HepG2 (cell line): ENCODE results near the gene SEC14L6. TPM values are rescaled to one million over a fixed set of nuclear protein-coding genes. Genes with fewer than 3 reads are reported as not detected.

Experiments used
- ATAC-seq: fragments of 200-7000 bp; cut with Tn5 transposase; 3 replicates; pipeline ENCODE4 v1.9.1; 2020; ENCODE audit warnings: mild to moderate bottlenecking, moderate library complexity
- BruUV-seq: library from RNA; stranded (reverse); fragments of 400-500 nt; replicated peaks from 2 replicates; lab custom pipeline; 2021; lab: Mats Ljungman, UMichigan
- CTCF ChIA-PET: fragments of 300-600 bp; formaldehyde crosslinking; extraction: SDS; loops from one replicate; lab custom pipeline; 2021; ENCODE audit warnings: low total read pairs, inconsistent platforms, low intra/inter-chr PET ratio; lab: Yijun Ruan, JAX
- POLR2A ChIA-PET: fragments of 350-600 bp; sonication (Branson Sonifier 250); formaldehyde crosslinking; loops from one replicate; lab custom pipeline; 2020; ENCODE audit warnings: antibody characterized with exemption, inconsistent platforms; lab: Yijun Ruan, JAX
- DNase-seq: peaks from one replicate; pipeline ENCODE4 v3.0.0-alpha.2; 2015; ENCODE audit warnings: low spot score
- FAIRE-seq: peaks from 3 replicates; lab custom pipeline; 2011; peaks lifted over from hg19 to GRCh38; lab: Jason Lieb, UNC
- H2AFZ ChIP-seq: one replicate; pipeline ENCODE4 v1.6.1; 2011; ENCODE audit warnings: low read length, inconsistent platforms
- H3K27ac ChIP-seq: fragments of 300-600 bp; 3 replicates; pipeline ENCODE4 v1.8.0; 2011; ENCODE audit warnings: mixed run types, mild to moderate bottlenecking, mixed read lengths, low read length, inconsistent platforms; ENCODE audit not compliant: insufficient read depth; ENCODE audit errors: extremely low read length
- H3K27me3 ChIP-seq, 2 experiments: fragments of 200-600 bp in 1 of 2; 2 replicates in 1 of 2; 3 replicates in 1 of 2; pipeline versions ENCODE4 v1.6.0 to v1.8.0; 2011; ENCODE audit warnings: low read length in 2 of 2, mild to moderate bottlenecking in 2 of 2, moderate library complexity in 2 of 2, inconsistent platforms in 1 of 2; ENCODE audit not compliant: insufficient read depth in 2 of 2, control insufficient read depth in 1 of 2
- H3K36me3 ChIP-seq, 2 experiments: fragments of 200-600 bp in 1 of 2; replicated peaks in 1 of 2; 2 replicates in 1 of 2; 3 replicates in 1 of 2; pipeline versions ENCODE4 v1.5.1 to v1.8.0; 2011; ENCODE audit warnings: low read length in 2 of 2, inconsistent platforms in 1 of 2; ENCODE audit not compliant: insufficient read depth in 2 of 2, control insufficient read depth in 1 of 2
- H3K4me1 ChIP-seq: 2 replicates; pipeline ENCODE4 v1.5.1; 2012; ENCODE audit warnings: low read length, inconsistent platforms; ENCODE audit not compliant: insufficient read depth
- H3K4me2 ChIP-seq: 2 replicates; pipeline ENCODE4 v1.6.0; 2011; ENCODE audit warnings: low read depth, low read length, inconsistent platforms
- H3K4me3 ChIP-seq, 3 experiments: fragments of 200-600 bp in 1 of 3; sonication (generic), shearing (Covaris generic) in 1 of 3; replicated peaks in 1 of 3; 2 replicates each; pipeline ENCODE4 v1.5.1; 2011 to 2016; ENCODE audit warnings: low read length in 3 of 3, inconsistent platforms in 2 of 3, low read depth in 2 of 3, mild to moderate bottlenecking in 2 of 3, control low read depth in 1 of 3, mixed read lengths in 1 of 3; ENCODE audit not compliant: insufficient read depth in 1 of 3
- H3K79me2 ChIP-seq: one replicate; pipeline ENCODE4 v1.6.1; 2011; ENCODE audit warnings: low read length, inconsistent platforms; ENCODE audit not compliant: insufficient read depth
- H3K9ac ChIP-seq: 2 replicates; pipeline ENCODE4 v1.6.0; 2011; ENCODE audit warnings: mild to moderate bottlenecking, low read depth, low read length, inconsistent platforms; ENCODE audit not compliant: insufficient read depth
- H3K9me3 ChIP-seq: 2 replicates; pipeline ENCODE4 v1.5.1; 2012; ENCODE audit warnings: mild to moderate bottlenecking, low read length
- H4K20me1 ChIP-seq: 2 replicates; pipeline ENCODE4 v1.6.0; 2011; ENCODE audit warnings: inconsistent platforms, mild to moderate bottlenecking, low read length, moderate library complexity; ENCODE audit not compliant: insufficient read depth
- ESRRA ChIP-seq: sonication (generic); formaldehyde crosslinking; IDR thresholded peaks from 2 replicates; pipeline ENCODE4 v1.5.1; 2020; ENCODE audit warnings: mild to moderate bottlenecking, low read depth, missing genetic modification reagents
- FLYWCH1 ChIP-seq: sonication (generic); formaldehyde crosslinking; IDR thresholded peaks from 2 replicates; pipeline ENCODE4 v1.8.1; 2023; ENCODE audit warnings: mild to moderate bottlenecking, missing genetic modification reagents
- FOXC1 ChIP-seq: sonication (generic); formaldehyde crosslinking; IDR thresholded peaks from 2 replicates; pipeline ENCODE4 v1.8.0; 2022; ENCODE audit warnings: mild to moderate bottlenecking, missing genetic modification reagents, borderline replicate concordance
- MED8 ChIP-seq: sonication (generic); formaldehyde crosslinking; IDR thresholded peaks from 2 replicates; pipeline ENCODE4 v1.8.1; 2023; ENCODE audit warnings: mild to moderate bottlenecking, missing genetic modification reagents; ENCODE audit not compliant: insufficient replicate concordance
- MTF1 ChIP-seq: sonication (generic); formaldehyde crosslinking; IDR thresholded peaks from 2 replicates; pipeline ENCODE4 v1.5.0; 2020; ENCODE audit warnings: missing genetic modification reagents
- PITX1 ChIP-seq: sonication (generic); formaldehyde crosslinking; IDR thresholded peaks from 2 replicates; pipeline ENCODE4 v1.5.1; 2020; ENCODE audit warnings: mild to moderate bottlenecking, missing genetic modification reagents
- SP1 ChIP-seq, 2 experiments: fragments of 450-650 bp in 1 of 2; sonication (generic) in 1 of 2; formaldehyde crosslinking in 1 of 2; IDR thresholded peaks; 2 replicates each; pipeline versions ENCODE4 v1.4.0 to v1.6.1; 2016 to 2020; ENCODE audit warnings: missing genetic modification reagents in 1 of 2
- THYN1 ChIP-seq: sonication (generic); formaldehyde crosslinking; IDR thresholded peaks from 2 replicates; pipeline ENCODE4 v1.8.1; 2023; ENCODE audit warnings: low read depth, mild to moderate bottlenecking, moderate library complexity, missing genetic modification reagents, borderline replicate concordance
- TP53 ChIP-seq: sonication (generic); formaldehyde crosslinking; conservative IDR thresholded peaks from 2 replicates; pipeline ENCODE4 v1.4.0; 2020; ENCODE audit warnings: missing genetic modification reagents
- TSC22D2 ChIP-seq: sonication (generic); formaldehyde crosslinking; IDR thresholded peaks from 2 replicates; pipeline ENCODE4 v1.5.1; 2020; ENCODE audit warnings: missing genetic modification reagents, mild to moderate bottlenecking, borderline replicate concordance
- WGBS: methylation state at CpG from one replicate; pipeline ENCODE4 v1.1.6; 2017; ENCODE audit warnings: low lambda C conversion rate; 5-methylcytosine and 5-hydroxymethylcytosine counted together
- in situ Hi-C: cut with HindIII; loops from 2 replicates; pipeline ENCODE4 v1.10.0; 2017; ENCODE audit warnings: low pct_unique_long_range_greater_than_20kb; ENCODE audit not compliant: extremely low pct_ligation_motif_present
- intact Hi-C: fragments of 100-400 bp; cut with micrococcal nuclease; formaldehyde crosslinking; loops from one replicate; pipeline ENCODE4 v1.10.0; 2022; ENCODE audit not compliant: unreplicated experiment
- polyA plus RNA-seq, 8 experiments: library from polyadenylated mRNA; depleted of rRNA in 3 of 8; stranded (reverse) in 7 of 8; unstranded in 1 of 8; fragments of >200 nt; fragmentation: Illumina TruSeq in 4 of 8; extraction: Trizol in 4 of 8; gene quantifications; 2 replicates each; pipeline versions ENCODE4 v1.2.1 to v1.2.3, GENCODE V29; 2011 to 2016; ENCODE audit warnings: low read depth in 4 of 8, missing spikeins in 1 of 8, mixed read lengths in 1 of 8; ENCODE audit not compliant: insufficient read depth in 1 of 8
- total RNA-seq, 5 experiments: library from RNA; depleted of rRNA; stranded (reverse); fragments of >200 nt; fragmentation: Illumina TruSeq; extraction: Trizol; gene quantifications; 2 replicates each; pipeline ENCODE4 v1.2.3, GENCODE V29; 2016; ENCODE audit warnings: low read depth in 1 of 5
- TF ChIP-seq, protein P1 (sequence below): sonication (generic); formaldehyde crosslinking; IDR thresholded peaks from 2 replicates; pipeline ENCODE4 v1.4.0; 2020; ENCODE audit warnings: mild to moderate bottlenecking, missing genetic modification reagents
- TF ChIP-seq, protein P2 (sequence below): sonication (generic); formaldehyde crosslinking; IDR thresholded peaks from 2 replicates; pipeline ENCODE4 v1.5.0; 2020; ENCODE audit warnings: missing genetic modification reagents, mild to moderate bottlenecking, borderline replicate concordance

Gene SEC14L6
- total and polyA plus RNA-seq, 2 of the 13 experiments (the other 11 are each of a cell fraction or from before 2014, with no cell fraction given): 0.09 to 9.3 TPM

DNA sequence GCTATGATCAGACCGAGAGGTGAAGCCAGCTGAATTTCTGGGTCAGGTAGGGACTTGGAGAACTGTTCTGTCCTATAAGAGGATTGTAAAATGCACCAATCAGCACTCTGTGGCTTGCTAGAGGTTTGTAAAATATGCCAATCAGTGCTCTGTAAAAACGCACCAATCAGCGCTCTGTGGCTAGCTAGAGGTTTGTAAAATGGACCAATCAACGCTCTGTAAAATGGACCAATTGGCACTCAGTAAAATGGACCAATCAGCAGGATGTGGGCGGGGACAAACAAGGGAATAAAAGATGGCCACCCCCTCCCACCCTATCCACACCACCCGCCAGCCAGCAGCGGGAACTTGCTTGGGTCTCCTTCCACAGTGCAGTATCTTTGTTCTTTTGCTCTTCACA lies 34.6 kb downstream of the SEC14L6 start (continued):
- TF ChIP-seq PITX1 (CRISPR knock-in tag): no peak

DNA sequence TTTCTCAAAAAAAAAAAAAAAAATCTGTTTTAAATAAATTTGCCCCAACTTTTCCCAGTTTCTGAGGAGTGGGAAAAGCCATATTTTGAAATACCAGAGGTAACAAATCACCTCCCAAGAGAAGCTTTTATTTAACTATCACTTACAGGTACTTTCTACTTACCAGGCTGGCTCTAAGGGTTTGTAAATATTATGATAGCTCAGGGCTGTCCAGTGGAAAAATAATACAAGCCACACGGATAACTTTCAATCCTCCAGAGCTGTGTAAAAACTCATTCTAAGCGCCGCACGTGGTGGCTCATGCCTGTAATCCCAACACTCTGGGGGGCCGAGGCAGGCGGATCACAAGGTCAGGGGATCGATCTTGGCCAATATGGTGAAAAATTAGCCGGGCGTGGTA lies 35.4 kb downstream of the SEC14L6 start:
- intact Hi-C loops: no loop called here
- Histone ChIP-seq H3K27ac (no peak overlapping the region), H3K79me2 (no peaks in the 10 kb centered on the region), H3K9me3 (no peaks in the 10 kb centered on the region), H3K9ac (no peak overlapping the region), H3K4me1 (peaks cover 43% of the 10 kb centered on the region), H2AFZ (no peak overlapping the region), H4K20me1 (no peaks in the 10 kb centered on the region), H3K4me3 (no peak overlapping the region), H3K36me3 (no peaks in the 10 kb centered on the region), H3K4me2 (no peak overlapping the region), H3K27me3 (0 out of 5 replicates have a peak, but pooled peaks cover 1 to 4% of the 10 kb centered on the region in 2 experiments)
- TF ChIP-seq TP53 (CRISPR knock-in tag) (no peak), TSC22D2 (CRISPR knock-in tag) (no peak), THYN1 (no peak)
- TF ChIP-seq, protein P1, sequence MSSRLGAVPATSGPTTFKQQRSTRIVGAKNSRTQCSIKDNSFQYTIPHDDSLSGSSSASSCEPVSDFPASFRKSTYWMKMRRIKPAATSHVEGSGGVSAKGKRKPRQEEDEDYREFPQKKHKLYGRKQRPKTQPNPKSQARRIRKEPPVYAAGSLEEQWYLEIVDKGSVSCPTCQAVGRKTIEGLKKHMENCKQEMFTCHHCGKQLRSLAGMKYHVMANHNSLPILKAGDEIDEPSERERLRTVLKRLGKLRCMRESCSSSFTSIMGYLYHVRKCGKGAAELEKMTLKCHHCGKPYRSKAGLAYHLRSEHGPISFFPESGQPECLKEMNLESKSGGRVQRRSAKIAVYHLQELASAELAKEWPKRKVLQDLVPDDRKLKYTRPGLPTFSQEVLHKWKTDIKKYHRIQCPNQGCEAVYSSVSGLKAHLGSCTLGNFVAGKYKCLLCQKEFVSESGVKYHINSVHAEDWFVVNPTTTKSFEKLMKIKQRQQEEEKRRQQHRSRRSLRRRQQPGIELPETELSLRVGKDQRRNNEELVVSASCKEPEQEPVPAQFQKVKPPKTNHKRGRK (CRISPR knock-in tag): no peak
- ChIA-PET CTCF (no interaction called here), POLR2A (no interaction called here)
- WGBS: 77% methylated on average over 9 of the region's 9 CpGs
- in situ Hi-C loops: no loop called here
- DNase-seq (no peak), FAIRE-seq (no peak), ATAC-seq (no peak)
- BruUV-seq: no TSS peak

DNA sequence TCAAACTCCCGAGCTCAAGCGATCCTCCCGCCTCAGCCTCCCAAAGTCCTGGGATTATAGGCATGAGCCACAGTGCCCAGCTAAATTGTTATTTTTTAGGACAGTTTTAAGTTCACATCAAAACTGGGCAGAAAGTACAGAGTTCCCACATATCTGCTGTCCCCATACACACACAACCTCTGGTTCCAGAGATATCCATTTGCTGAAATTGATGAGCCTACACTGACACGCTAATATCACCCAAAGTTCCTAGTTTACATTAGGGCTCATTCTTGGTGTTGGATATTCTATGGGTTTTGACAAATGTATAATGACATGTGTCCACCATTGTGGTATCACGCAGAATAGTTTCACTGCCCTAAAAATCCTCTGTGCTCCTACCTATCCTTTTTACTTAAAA lies 38.3 kb downstream of the SEC14L6 start:
- intact Hi-C loops: no loop called here
- no peaks in the 10 kb centered on the region for H3K9me3 ChIP-seq
- H4K20me1 ChIP-seq: no peaks in the 10 kb centered on the region
- H3K27ac ChIP-seq: no peak overlapping the region
- DNase-seq: no peak
- no peak overlapping the region for H3K4me2 ChIP-seq
- CTCF ChIA-PET: no interaction called here
- no TSS peak for BruUV-seq
- ATAC-seq: no peak
- no peak overlapping the region for H3K4me3 ChIP-seq
- no peak overlapping the region for H3K9ac ChIP-seq
- POLR2A ChIA-PET: no interaction called here
- no peak for FAIRE-seq
- H3K27me3 ChIP-seq: no peaks in the 10 kb centered on the region
- peaks cover 52% of the 10 kb centered on the region for H3K4me1 ChIP-seq
- no peak overlapping the region for H2AFZ ChIP-seq
- WGBS: 99% methylated on average over 5 of the region's 5 CpGs
- no peaks in the 10 kb centered on the region for H3K36me3 ChIP-seq
- no peaks in the 10 kb centered on the region for H3K79me2 ChIP-seq
- in situ Hi-C loops: no loop called here
- TF ChIP-seq MTF1 (no peak), ESRRA (CRISPR knock-in tag) (no peak), SP1 (IDR thresholded peaks at IDR 0.05) (no peak), SP1 (CRISPR knock-in tag; IDR thresholded peaks at IDR 0.05) (no peak), FOXC1 (CRISPR knock-in tag) (no peak), FLYWCH1 (no peak), MED8 (CRISPR knock-in tag) (no peak)
- TF ChIP-seq, protein P2, sequence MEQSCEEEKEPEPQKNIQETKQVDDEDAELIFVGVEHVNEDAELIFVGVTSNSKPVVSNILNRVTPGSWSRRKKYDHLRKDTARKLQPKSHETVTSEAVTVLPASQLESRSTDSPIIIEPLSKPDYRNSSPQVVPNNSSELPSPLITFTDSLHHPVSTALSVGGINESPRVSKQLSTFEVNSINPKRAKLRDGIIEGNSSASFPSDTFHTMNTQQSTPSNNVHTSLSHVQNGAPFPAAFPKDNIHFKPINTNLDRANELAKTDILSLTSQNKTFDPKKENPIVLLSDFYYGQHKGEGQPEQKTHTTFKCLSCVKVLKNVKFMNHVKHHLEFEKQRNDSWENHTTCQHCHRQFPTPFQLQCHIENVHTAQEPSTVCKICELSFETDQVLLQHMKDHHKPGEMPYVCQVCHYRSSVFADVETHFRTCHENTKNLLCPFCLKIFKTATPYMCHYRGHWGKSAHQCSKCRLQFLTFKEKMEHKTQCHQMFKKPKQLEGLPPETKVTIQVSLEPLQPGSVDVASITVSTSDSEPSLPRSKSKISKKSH (CRISPR knock-in tag): no peak
